ENCODE data around the gene CAMKK2.

- TF ChIP-seq JUND (IDR thresholded peaks at IDR 0.05) (no peak), EP300 (IDR thresholded peaks at IDR 0.05; ENCODE audit: borderline replicate concordance in 1 of 2, low read depth in 1 of 2, low read length in 1 of 2) (no peak), MXI1 (IDR thresholded peaks at IDR 0.05; ENCODE audit: low read depth, low read length) (no peak), FOXM1 (IDR thresholded peaks at IDR 0.05; ENCODE audit: low read depth) (no peak), CTCF (IDR thresholded peaks at IDR 0.05) (no peak), SIN3A (IDR thresholded peaks at IDR 0.05; ENCODE audit: borderline replicate concordance, low read depth, low read length) (no peak), ZBTB33 (IDR thresholded peaks at IDR 0.05; ENCODE audit: borderline replicate concordance, low read depth) (no peak), YY1 (IDR thresholded peaks at IDR 0.05; ENCODE audit: low read depth) (no peak), PBX3 (IDR thresholded peaks at IDR 0.05) (no peak), TAF1 (IDR thresholded peaks at IDR 0.05; ENCODE audit: borderline replicate concordance, low read depth, low read length) (no peak), REST (IDR thresholded peaks at IDR 0.05; ENCODE audit: low read depth, low read length) (no peak)
These were observed 1.0 kb upstream of the CAMKK2 start for GRCh38 chr12:121297435-121297991.
